WTC11 (cell line): ENCODE results near the gene GLI1. TPM values are rescaled to one million over a fixed set of nuclear protein-coding genes. Genes with fewer than 3 reads are reported as not detected.
A peak's percentile ranks its signal among the peaks of the same experiment; 100 is the strongest.

Source experiments
- ATAC-seq: fragments of 200-7000 bp; cut with Tn5 transposase; 2 replicates; pipeline ENCODE4 v1.10.0; 2021; ENCODE audit warnings: mild to moderate bottlenecking, moderate library complexity
- CTCF ChIA-PET: fragments of 300-600 bp; sonication (Branson Sonifier 250); formaldehyde crosslinking; loops from one replicate; lab custom pipeline; 2021; ENCODE audit warnings: antibody characterized with exemption; lab: Charles Lee
- POLR2A ChIA-PET: fragments of 350-600 bp; sonication (Branson Sonifier 250); formaldehyde crosslinking; loops from one replicate; lab custom pipeline; 2021; ENCODE audit warnings: antibody characterized with exemption; lab: Charles Lee
- DNase-seq: peaks from one replicate; pipeline ENCODE4 v3.0.0; 2021; ENCODE audit warnings: low spot score
- H3K27ac Mint-ChIP-seq: 2 replicates; pipeline ENCODE4 v1.8.0; 2021; ENCODE audit warnings: mixed read lengths
- H3K27me3 Mint-ChIP-seq: 2 replicates; pipeline ENCODE4 v1.8.0; 2021; ENCODE audit warnings: low read depth, mild to moderate bottlenecking, moderate library complexity, mixed read lengths
- H3K36me3 Mint-ChIP-seq: 2 replicates; pipeline ENCODE4 v1.8.0; 2021; ENCODE audit warnings: mixed read lengths
- H3K4me1 Mint-ChIP-seq: 2 replicates; pipeline ENCODE4 v1.8.0; 2022; ENCODE audit warnings: mixed read lengths
- H3K4me3 Mint-ChIP-seq: 2 replicates; pipeline ENCODE4 v1.8.0; 2021; ENCODE audit warnings: mild to moderate bottlenecking, moderate library complexity, mixed read lengths
- H3K9me3 Mint-ChIP-seq: 2 replicates; pipeline ENCODE4 v1.8.0; 2021; ENCODE audit warnings: mixed read lengths
- CREM ChIP-seq: sonication (generic); formaldehyde crosslinking; IDR thresholded peaks from 2 replicates; pipeline ENCODE4 v1.8.1; 2022; ENCODE audit warnings: mild to moderate bottlenecking, missing genetic modification reagents, moderate library complexity
- EMX1 ChIP-seq: fragments of 250-450 bp; sonication (Bioruptor Pico); IDR thresholded peaks from 2 replicates; pipeline ENCODE4 v1.8.0; 2021; ENCODE audit warnings: mild to moderate bottlenecking
- FOXJ3 ChIP-seq: sonication (generic); formaldehyde crosslinking; IDR thresholded peaks from 2 replicates; pipeline ENCODE4 v1.9.0; 2021; ENCODE audit warnings: missing genetic modification reagents, mild to moderate bottlenecking, borderline replicate concordance
- GTF2I ChIP-seq: fragments of 250-450 bp; sonication (Bioruptor Pico); conservative IDR thresholded peaks from 2 replicates; pipeline ENCODE4 v1.4.0; 2021; ENCODE audit warnings: mild to moderate bottlenecking
- JUN ChIP-seq: sonication (generic); formaldehyde crosslinking; IDR thresholded peaks from 2 replicates; pipeline ENCODE4 v1.8.0; 2023; ENCODE audit warnings: mild to moderate bottlenecking, missing genetic modification reagents
- NFYB ChIP-seq: sonication (generic); formaldehyde crosslinking; conservative IDR thresholded peaks from 2 replicates; pipeline ENCODE4 v1.8.0; 2022; ENCODE audit warnings: low read depth, missing genetic modification reagents
- NR1H2 ChIP-seq: sonication (generic); formaldehyde crosslinking; IDR thresholded peaks from 2 replicates; pipeline ENCODE4 v1.9.0; 2021; ENCODE audit warnings: mild to moderate bottlenecking, moderate library complexity, missing genetic modification reagents
- NR2C2 ChIP-seq: sonication (generic); formaldehyde crosslinking; IDR thresholded peaks from 2 replicates; pipeline ENCODE4 v1.8.0; 2022; ENCODE audit warnings: mild to moderate bottlenecking, missing genetic modification reagents
- NR3C1 ChIP-seq: sonication (generic); formaldehyde crosslinking; conservative IDR thresholded peaks from 2 replicates; pipeline ENCODE4 v1.8.1; 2023; ENCODE audit warnings: low read depth, mild to moderate bottlenecking, missing genetic modification reagents
- OVOL2 ChIP-seq: fragments of 250-450 bp; sonication (Bioruptor Pico); IDR thresholded peaks from 2 replicates; pipeline ENCODE4 v1.9.0; 2021; ENCODE audit warnings: mild to moderate bottlenecking, borderline replicate concordance
- SMAD3 ChIP-seq: sonication (generic); formaldehyde crosslinking; IDR thresholded peaks from 2 replicates; pipeline ENCODE4 v1.8.0; 2022; ENCODE audit warnings: missing genetic modification reagents, mild to moderate bottlenecking, borderline replicate concordance
- TCF7 ChIP-seq: sonication (generic); formaldehyde crosslinking; IDR thresholded peaks from 2 replicates; pipeline ENCODE4 v1.8.0; 2022; ENCODE audit warnings: mild to moderate bottlenecking, low read depth, missing genetic modification reagents, moderate library complexity
- ZNF396 ChIP-seq: fragments of 250-450 bp; sonication (Bioruptor Pico); IDR thresholded peaks from 2 replicates; pipeline ENCODE4 v1.8.0; 2021; ENCODE audit warnings: mild to moderate bottlenecking, moderate library complexity, borderline replicate concordance
- ZNF423 ChIP-seq: fragments of 250-450 bp; sonication (Bioruptor Pico); IDR thresholded peaks from 2 replicates; pipeline ENCODE4 v2.1.2; 2022; ENCODE audit warnings: mild to moderate bottlenecking, moderate library complexity
- total RNA-seq: library from RNA; stranded (reverse); gene quantifications from 3 replicates; pipeline ENCODE4 v1.2.3, GENCODE V29; 2021
- TF ChIP-seq, protein P1 (sequence below): sonication (generic); formaldehyde crosslinking; IDR thresholded peaks from 2 replicates; pipeline ENCODE4 v1.8.1; 2023; ENCODE audit warnings: mild to moderate bottlenecking, moderate library complexity, missing genetic modification reagents
- TF ChIP-seq, protein P2 (sequence below): sonication (generic); formaldehyde crosslinking; IDR thresholded peaks from 2 replicates; pipeline ENCODE4 v1.8.0; 2022; ENCODE audit warnings: mild to moderate bottlenecking, missing genetic modification reagents
- TF ChIP-seq, protein P3 (sequence below): sonication (generic); formaldehyde crosslinking; IDR thresholded peaks from 2 replicates; pipeline ENCODE4 v1.8.0; 2022; ENCODE audit warnings: mild to moderate bottlenecking, missing genetic modification reagents
- TF ChIP-seq, protein P4 (sequence below): fragments of 250-450 bp; sonication (Bioruptor Pico); IDR thresholded peaks from 2 replicates; pipeline ENCODE4 v2.1.2; 2022; ENCODE audit warnings: mild to moderate bottlenecking, moderate library complexity
- TF ChIP-seq, protein P5 (sequence below): sonication (generic); formaldehyde crosslinking; IDR thresholded peaks from 2 replicates; pipeline ENCODE4 v1.8.0; 2023; ENCODE audit warnings: missing genetic modification reagents

The GLI1 gene
- total RNA-seq, 1 experiment from 2014 or later, result 16.2 TPM

DNA sequence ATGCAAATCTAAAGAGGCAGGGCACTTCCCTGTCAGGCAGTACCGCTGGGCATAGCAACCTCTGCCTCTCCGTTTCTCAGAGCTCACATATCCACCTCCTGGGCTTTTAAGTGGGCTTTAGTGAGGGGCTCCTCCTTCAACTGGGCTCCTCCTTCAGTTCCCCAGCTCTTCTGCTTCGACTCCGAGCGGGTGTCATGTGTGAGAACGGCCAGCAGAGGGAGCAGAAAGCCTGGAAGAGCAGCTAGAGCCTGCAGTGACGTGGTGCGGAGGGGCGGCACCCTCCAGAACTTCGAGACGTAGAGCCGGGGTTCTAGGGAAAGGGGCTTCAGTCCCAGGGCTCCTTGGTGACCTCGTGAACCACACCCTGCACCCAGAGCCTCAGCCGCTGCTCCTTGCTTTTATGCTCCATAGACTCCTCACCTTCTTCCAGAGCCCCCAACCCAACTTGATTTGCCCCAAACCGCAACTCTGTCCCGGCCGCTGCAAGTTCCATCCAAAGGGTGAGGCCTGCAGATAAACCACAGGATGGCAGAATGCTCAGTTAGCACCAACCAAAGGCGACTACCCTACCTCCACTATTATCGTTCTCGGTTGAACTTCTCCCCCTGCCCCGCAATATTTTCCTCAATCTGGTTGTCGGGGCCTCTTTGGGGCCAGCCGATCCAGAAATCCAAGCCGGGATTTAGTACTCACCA is 383 bp upstream of the GLI1 start (continued):
- TF ChIP-seq CREM (peak; percentile 48; the same call in 1 of the 2 replicates), SMAD3 (no peak), ZNF396 (CRISPR knock-in tag) (no peak), NR2C2 (CRISPR knock-in tag) (no peak), NR3C1 (CRISPR knock-in tag) (0 out of 2 replicates have a peak, but pooled peaks have one; percentile 70), NFYB (no peak)
- TF ChIP-seq, protein P1, sequence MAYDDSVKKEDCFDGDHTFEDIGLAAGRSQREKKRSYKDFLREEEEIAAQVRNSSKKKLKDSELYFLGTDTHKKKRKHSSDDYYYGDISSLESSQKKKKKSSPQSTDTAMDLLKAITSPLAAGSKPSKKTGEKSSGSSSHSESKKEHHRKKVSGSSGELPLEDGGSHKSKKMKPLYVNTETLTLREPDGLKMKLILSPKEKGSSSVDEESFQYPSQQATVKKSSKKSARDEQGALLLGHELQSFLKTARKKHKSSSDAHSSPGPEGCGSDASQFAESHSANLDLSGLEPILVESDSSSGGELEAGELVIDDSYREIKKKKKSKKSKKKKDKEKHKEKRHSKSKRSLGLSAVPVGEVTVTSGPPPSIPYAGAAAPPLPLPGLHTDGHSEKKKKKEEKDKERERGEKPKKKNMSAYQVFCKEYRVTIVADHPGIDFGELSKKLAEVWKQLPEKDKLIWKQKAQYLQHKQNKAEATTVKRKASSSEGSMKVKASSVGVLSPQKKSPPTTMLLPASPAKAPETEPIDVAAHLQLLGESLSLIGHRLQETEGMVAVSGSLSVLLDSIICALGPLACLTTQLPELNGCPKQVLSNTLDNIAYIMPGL (CRISPR knock-in tag), result peak; percentile 38; the same call in 1 of the 2 replicates
- TF ChIP-seq, protein P2, sequence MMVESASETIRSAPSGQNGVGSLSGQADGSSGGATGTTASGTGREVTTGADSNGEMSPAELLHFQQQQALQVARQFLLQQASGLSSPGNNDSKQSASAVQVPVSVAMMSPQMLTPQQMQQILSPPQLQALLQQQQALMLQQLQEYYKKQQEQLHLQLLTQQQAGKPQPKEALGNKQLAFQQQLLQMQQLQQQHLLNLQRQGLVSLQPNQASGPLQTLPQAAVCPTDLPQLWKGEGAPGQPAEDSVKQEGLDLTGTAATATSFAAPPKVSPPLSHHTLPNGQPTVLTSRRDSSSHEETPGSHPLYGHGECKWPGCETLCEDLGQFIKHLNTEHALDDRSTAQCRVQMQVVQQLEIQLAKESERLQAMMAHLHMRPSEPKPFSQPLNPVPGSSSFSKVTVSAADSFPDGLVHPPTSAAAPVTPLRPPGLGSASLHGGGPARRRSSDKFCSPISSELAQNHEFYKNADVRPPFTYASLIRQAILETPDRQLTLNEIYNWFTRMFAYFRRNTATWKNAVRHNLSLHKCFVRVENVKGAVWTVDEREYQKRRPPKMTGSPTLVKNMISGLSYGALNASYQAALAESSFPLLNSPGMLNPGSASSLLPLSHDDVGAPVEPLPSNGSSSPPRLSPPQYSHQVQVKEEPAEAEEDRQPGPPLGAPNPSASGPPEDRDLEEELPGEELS (CRISPR knock-in tag), result peak; percentile 23; the same call in 1 of the 2 replicates
- TF ChIP-seq, protein P3, sequence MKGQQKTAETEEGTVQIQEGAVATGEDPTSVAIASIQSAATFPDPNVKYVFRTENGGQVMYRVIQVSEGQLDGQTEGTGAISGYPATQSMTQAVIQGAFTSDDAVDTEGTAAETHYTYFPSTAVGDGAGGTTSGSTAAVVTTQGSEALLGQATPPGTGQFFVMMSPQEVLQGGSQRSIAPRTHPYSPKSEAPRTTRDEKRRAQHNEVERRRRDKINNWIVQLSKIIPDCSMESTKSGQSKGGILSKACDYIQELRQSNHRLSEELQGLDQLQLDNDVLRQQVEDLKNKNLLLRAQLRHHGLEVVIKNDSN (CRISPR knock-in tag), result no peak

DNA sequence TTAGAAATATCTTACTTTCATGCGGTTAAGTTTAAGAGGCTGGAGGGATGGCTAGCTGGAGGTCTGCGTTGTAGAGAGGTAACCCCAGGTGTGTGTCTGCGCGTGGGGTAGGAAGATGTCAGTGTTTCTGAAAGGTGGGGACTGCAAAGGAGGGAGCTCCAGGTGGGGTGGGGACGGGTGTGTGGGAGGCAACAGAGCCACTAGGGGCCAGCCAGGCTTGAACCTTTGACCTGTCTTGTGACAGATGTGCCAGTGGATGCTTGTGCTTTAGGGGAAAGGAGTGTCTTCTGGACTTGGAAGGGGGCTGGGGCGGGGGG is 841 bp downstream of the GLI1 start:
- Mint-ChIP-seq H3K4me1 (peaks cover 42% of the 10 kb centered on the region), H3K27ac (peak overlapping the region; percentile 60; the same call in 1 of the 2 replicates), H3K9me3 (no peaks in the 10 kb centered on the region), H3K4me3 (peak overlapping the region; percentile 96), H3K36me3 (no peaks in the 10 kb centered on the region), H3K27me3 (peaks cover 9% of the 10 kb centered on the region)
- ChIA-PET CTCF (interaction anchor here (0.9 to 5.2 kb wide), 14 partner anchors 8 to 247 kb away, joined by 3 to 88 read pairs (median 10); partner anchors contain the start of genes SHMT2 and STAC3), POLR2A (interaction anchor here (1.0 to 1.7 kb wide), 4 partner anchors 60 to 348 kb away, joined by 4 to 7 read pairs (median 6); partner anchors contain the start of gene DDIT3)
- ATAC-seq (no peak), DNase-seq (no peak)
- no peak for TF ChIP-seq ZNF423
- TF ChIP-seq TCF7 (CRISPR knock-in tag), result no peak
- no peak for TF ChIP-seq EMX1 (CRISPR knock-in tag)
- TF ChIP-seq, protein P4, sequence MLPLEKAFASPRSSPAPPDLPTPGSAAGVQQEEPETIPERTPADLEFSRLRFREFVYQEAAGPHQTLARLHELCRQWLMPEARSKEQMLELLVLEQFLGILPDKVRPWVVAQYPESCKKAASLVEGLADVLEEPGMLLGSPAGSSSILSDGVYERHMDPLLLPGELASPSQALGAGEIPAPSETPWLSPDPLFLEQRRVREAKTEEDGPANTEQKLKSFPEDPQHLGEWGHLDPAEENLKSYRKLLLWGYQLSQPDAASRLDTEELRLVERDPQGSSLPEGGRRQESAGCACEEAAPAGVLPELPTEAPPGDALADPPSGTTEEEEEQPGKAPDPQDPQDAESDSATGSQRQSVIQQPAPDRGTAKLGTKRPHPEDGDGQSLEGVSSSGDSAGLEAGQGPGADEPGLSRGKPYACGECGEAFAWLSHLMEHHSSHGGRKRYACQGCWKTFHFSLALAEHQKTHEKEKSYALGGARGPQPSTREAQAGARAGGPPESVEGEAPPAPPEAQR (CRISPR knock-in tag), result no peak
- no peak for TF ChIP-seq JUN
- no peak for TF ChIP-seq GTF2I (CRISPR knock-in tag)
- TF ChIP-seq, protein P5, sequence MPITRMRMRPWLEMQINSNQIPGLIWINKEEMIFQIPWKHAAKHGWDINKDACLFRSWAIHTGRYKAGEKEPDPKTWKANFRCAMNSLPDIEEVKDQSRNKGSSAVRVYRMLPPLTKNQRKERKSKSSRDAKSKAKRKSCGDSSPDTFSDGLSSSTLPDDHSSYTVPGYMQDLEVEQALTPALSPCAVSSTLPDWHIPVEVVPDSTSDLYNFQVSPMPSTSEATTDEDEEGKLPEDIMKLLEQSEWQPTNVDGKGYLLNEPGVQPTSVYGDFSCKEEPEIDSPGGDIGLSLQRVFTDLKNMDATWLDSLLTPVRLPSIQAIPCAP (CRISPR knock-in tag), result no peak
- TF ChIP-seq FOXJ3 (CRISPR knock-in tag), result no peak
- no peak for TF ChIP-seq OVOL2 (CRISPR knock-in tag)
- no peak for TF ChIP-seq NR1H2 (CRISPR knock-in tag)
